Transverse colon (tissue), 4 donors: ENCODE results near the gene CPNE4. TPM values are rescaled to one million over a fixed set of nuclear protein-coding genes. Genes with fewer than 3 reads are reported as not detected.

Source experiments
- DNase-seq: peaks from one replicate; pipeline ENCODE4 v3.0.0-alpha.2; 2019
- H3K27ac ChIP-seq, 4 donors: fragments of 200-600 bp; sonication (generic); 2 replicates each; pipeline ENCODE4 v1.5.1; 2016 to 2018; ENCODE audit warnings: inconsistent platforms in 4 of 4
- H3K27me3 ChIP-seq: fragments of 200-600 bp; sonication (generic); 2 replicates; pipeline ENCODE4 v1.5.1; 2017; ENCODE audit warnings: inconsistent platforms
- H3K36me3 ChIP-seq, 4 donors: fragments of 200-600 bp; sonication (generic); 2 replicates each; pipeline ENCODE4 v1.5.1; 2017 to 2019; ENCODE audit warnings: inconsistent platforms in 4 of 4
- H3K4me1 ChIP-seq, 4 donors: fragments of 200-600 bp; sonication (generic); 2 replicates each; pipeline ENCODE4 v1.5.1; 2017 to 2020; ENCODE audit warnings: inconsistent platforms in 4 of 4
- H3K4me3 ChIP-seq, 4 donors: fragments of 200-600 bp; sonication (generic); 1 replicate in 1 of 4; 2 replicates in 3 of 4; pipeline versions ENCODE4 v1.5.1 to v1.6.1; 2017 to 2019; ENCODE audit warnings: inconsistent platforms in 4 of 4
- H3K9me3 ChIP-seq, 2 donors: fragments of 200-600 bp; sonication (generic); 2 replicates each; pipeline ENCODE4 v1.5.1; 2017 to 2019; ENCODE audit warnings: inconsistent platforms in 2 of 2
- CTCF ChIP-seq, 5 experiments: fragments of 200-600 bp in 3 of 5; fragments of 450-650 bp in 2 of 5; sonication (generic) in 3 of 5; IDR thresholded peaks; 1 replicate in 2 of 5; 2 replicates in 3 of 5; pipeline ENCODE4 v1.5.1; 2016 to 2017; ENCODE audit warnings: antibody characterized with exemption in 5 of 5, inconsistent platforms in 3 of 5, mild to moderate bottlenecking in 2 of 5, moderate library complexity in 1 of 5
- EP300 ChIP-seq: sonication (generic); formaldehyde crosslinking; IDR thresholded peaks from one replicate; pipeline ENCODE4 v1.6.1; 2017; ENCODE audit warnings: antibody characterized with exemption, low read depth
- POLR2A ChIP-seq: fragments of 450-650 bp; IDR thresholded peaks from one replicate; pipeline ENCODE4 v1.6.1; 2016; ENCODE audit warnings: antibody characterized with exemption, mild to moderate bottlenecking, moderate library complexity
- POLR2AphosphoS5 ChIP-seq, 3 donors: sonication (generic); formaldehyde crosslinking; IDR thresholded peaks; one replicate each; pipeline ENCODE4 v1.6.1; 2016; ENCODE audit warnings: antibody characterized with exemption in 3 of 3
- whole genome bisulfite sequencing, 2 donors: methylation state at CpG; one replicate each; pipeline ENCODE4 v1.1.5; 2018; ENCODE audit warnings: low coverage in 1 of 2; 5-methylcytosine and 5-hydroxymethylcytosine counted together
- in situ Hi-C, 4 donors: fragments of 200-750 bp; cut with MboI; loops; one replicate each; pipeline versions ENCODE4 v1.15.0 to v1.15.1; 2017; ENCODE audit warnings: low sequenced_read_pairs in 3 of 4, low pct_ligation_motif_present in 1 of 4, low pct_unique_long_range_greater_than_20kb in 1 of 4
- intact Hi-C: fragments of 100-400 bp; cut with DNase I; formaldehyde crosslinking; loops from one replicate; pipeline ENCODE4 v1.15.1; 2023; ENCODE audit warnings: low total_unique reads
- total RNA-seq, 4 donors: library from RNA; depleted of rRNA; stranded (reverse); fragments of >200 nt; gene quantifications; one replicate each; pipeline ENCODE4 v1.1.0, GENCODE V29; 2016

CPNE4 gene
- total RNA-seq, 4 donors from 2014 or later, result 0.16 to 1.5 TPM; not detected in 2

- TF ChIP-seq POLR2AphosphoS5 (IDR thresholded peaks at IDR 0.05) (no peak), CTCF (IDR thresholded peaks at IDR 0.05) (no peak), POLR2A (no peak), EP300 (no peak)
- Histone ChIP-seq H3K27ac (no peak overlapping the region), H3K9me3 (no peaks in the 10 kb centered on the region), H3K4me1 (no peaks in the 10 kb centered on the region), H3K4me3 (no peak overlapping the region), H3K27me3 (no peaks in the 10 kb centered on the region), H3K36me3 (no peaks in the 10 kb centered on the region)
- DNase-seq, result no peak
- intact Hi-C loops, result loop anchor here (10.0 kb wide), 1 partner anchor 1214 kb away; no protein-coding TSS in a partner anchor
- 40 to 63% methylated on average over 1 to 2 of the region's 2 CpGs for WGBS, 2 donors
- in situ Hi-C loops, result no loop called here
These were observed 245.6 kb downstream of the CPNE4 start for GRCh38 chr3:131789188-131789587.

GRCh38 chr3:131786386-131786785 is 248.4 kb downstream of the CPNE4 start:
- DNase-seq, result no peak
- in situ Hi-C loops (no loop called here), intact Hi-C loops (loop anchor here (10.0 kb wide), 1 partner anchor 1212 kb away; no protein-coding TSS in a partner anchor)
- H3K27me3 ChIP-seq, result no peaks in the 10 kb centered on the region
- H3K36me3 ChIP-seq, result no peaks in the 10 kb centered on the region
- no peaks in the 10 kb centered on the region for H3K9me3 ChIP-seq
- no peak for TF ChIP-seq CTCF (IDR thresholded peaks at IDR 0.05)
- TF ChIP-seq POLR2AphosphoS5 (IDR thresholded peaks at IDR 0.05), result no peak
- no peak for TF ChIP-seq EP300
- no peak for TF ChIP-seq POLR2A
- H3K27ac ChIP-seq, result no peak overlapping the region
- no peak overlapping the region for H3K4me3 ChIP-seq
- H3K4me1 ChIP-seq, result no peaks in the 10 kb centered on the region

- intact Hi-C loops (loop anchor here (10.0 kb wide), 1 partner anchor 1208 kb away; no protein-coding TSS in a partner anchor), in situ Hi-C loops (no loop called here)
- no peak for DNase-seq
- no peaks in the 10 kb centered on the region for H3K27me3 ChIP-seq
- H3K27ac ChIP-seq, result no peak overlapping the region
- H3K4me1 ChIP-seq, result no peaks in the 10 kb centered on the region
- no peaks in the 10 kb centered on the region for H3K36me3 ChIP-seq
- 79 to 80% methylated on average over 1 of the region's 1 CpG for WGBS, 2 donors
- TF ChIP-seq EP300 (no peak), POLR2A (no peak), CTCF (IDR thresholded peaks at IDR 0.05) (no peak), POLR2AphosphoS5 (IDR thresholded peaks at IDR 0.05) (no peak)
- H3K9me3 ChIP-seq, result no peaks in the 10 kb centered on the region
- H3K4me3 ChIP-seq, result no peak overlapping the region
These were observed 252.1 kb downstream of the CPNE4 start for GRCh38 chr3:131782751-131783150.

- Histone ChIP-seq H3K4me1 (no peaks in the 10 kb centered on the region), H3K36me3 (no peaks in the 10 kb centered on the region), H3K27ac (no peak overlapping the region), H3K4me3 (no peak overlapping the region), H3K9me3 (no peaks in the 10 kb centered on the region), H3K27me3 (no peaks in the 10 kb centered on the region)
- DNase-seq, result no peak
- intact Hi-C loops, result no loop called here
- in situ Hi-C loops, result no loop called here
- WGBS, 2 donors, result 75 to 79% methylated on average over 2 of the region's 2 CpGs
- TF ChIP-seq POLR2AphosphoS5 (IDR thresholded peaks at IDR 0.05) (no peak), POLR2A (no peak), CTCF (IDR thresholded peaks at IDR 0.05) (no peak), EP300 (no peak)
These were observed 256.3 kb downstream of the CPNE4 start for GRCh38 chr3:131778526-131778925.
